RCC 7860 (cell line): ENCODE measurements around the gene ABCG4.
A peak's percentile ranks its signal among the peaks of the same experiment; 100 is the strongest.
"Not testable (repeated sequence)": the region's sequence is repeated elsewhere in the genome, so short reads cannot be mapped to it uniquely, and the experiment has no call there.

Experiments
- DNase-seq: peaks from one replicate; pipeline ENCODE4 v3.0.0-alpha.2; 2015; ENCODE audit warnings: low spot score
- FAIRE-seq: peaks from 2 replicates; lab custom pipeline; 2012; peaks lifted over from hg19 to GRCh38; lab: Jason Lieb, UNC

ABCG4 gene

DNA sequence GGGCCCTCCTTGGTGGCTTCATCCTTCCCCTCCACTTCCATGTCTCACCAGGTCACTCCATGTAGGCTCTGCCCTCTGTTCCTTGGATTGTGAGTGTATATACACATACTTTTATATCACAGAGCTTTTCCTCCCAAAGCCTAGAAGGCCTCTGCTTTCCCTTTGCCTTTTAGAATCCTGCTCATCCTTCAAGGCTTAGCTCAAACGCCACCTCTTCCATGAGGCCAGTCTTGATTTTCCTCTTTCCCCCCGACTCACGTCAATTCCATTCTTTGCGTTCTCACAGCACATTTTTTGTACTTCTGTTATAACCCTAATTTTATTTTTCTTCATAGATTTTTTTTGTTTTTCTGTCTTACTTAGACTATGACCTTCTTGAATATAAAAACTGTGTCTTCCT lies 3.8 kb downstream of the ABCG4 start:
- no peak for FAIRE-seq
- no peak for DNase-seq

DNA sequence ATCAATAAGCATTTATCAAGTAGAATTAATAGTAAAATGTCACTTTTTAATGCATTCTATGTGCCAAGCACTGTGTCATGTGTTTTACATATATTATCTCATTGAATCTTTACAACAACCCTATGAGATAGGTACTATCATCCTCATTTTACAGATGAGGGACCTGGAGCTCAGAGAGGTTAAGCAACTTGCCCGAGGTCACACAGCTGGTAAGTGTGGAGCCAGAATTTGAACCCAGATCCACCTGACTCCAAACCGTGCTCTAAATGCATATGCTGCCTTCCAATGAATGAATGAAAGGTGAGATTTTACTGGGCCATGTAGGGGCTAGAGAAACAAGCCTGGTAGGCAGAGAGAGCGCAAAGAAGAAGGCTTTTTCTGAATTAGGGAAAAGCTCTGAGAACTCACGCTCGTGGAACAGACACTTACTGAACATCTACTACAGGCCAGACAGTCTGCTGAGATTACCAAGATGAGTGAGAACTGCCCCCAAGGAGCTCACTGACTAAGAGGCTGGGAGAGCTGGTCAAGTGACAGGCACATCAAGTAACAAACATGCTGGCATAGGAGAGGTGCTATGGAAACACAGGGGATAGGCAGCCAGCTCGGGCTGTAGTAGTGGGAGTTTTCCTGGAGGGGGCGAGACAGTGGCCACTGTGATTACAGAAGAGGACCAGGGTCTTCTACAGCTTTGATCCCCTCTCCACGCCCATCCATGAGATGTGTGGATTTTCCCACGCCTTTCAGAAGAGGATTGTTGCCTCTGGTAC lies 4.4 kb downstream of the ABCG4 start:
- no peak for DNase-seq

DNA sequence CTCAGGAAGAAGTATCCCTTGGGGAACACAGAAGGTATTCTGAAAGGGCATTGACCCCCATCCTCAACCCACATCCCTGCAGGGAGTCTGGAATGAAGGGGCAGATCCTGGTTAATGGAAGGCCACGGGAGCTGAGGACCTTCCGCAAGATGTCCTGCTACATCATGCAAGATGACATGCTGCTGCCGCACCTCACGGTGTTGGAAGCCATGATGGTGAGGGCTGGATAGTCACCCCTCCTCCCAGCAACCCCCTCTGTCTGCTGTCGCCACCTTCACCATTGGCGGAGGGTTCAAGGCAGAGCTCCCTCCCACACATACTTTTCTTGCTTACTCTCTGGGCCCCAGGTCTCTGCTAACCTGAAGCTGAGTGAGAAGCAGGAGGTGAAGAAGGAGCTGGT lies 5.3 kb downstream of the ABCG4 start:
- no peak for FAIRE-seq
- DNase-seq = no peak

More for the DNA sequence above, 4.4 kb downstream of the ABCG4 start:
- no peak for FAIRE-seq

DNA sequence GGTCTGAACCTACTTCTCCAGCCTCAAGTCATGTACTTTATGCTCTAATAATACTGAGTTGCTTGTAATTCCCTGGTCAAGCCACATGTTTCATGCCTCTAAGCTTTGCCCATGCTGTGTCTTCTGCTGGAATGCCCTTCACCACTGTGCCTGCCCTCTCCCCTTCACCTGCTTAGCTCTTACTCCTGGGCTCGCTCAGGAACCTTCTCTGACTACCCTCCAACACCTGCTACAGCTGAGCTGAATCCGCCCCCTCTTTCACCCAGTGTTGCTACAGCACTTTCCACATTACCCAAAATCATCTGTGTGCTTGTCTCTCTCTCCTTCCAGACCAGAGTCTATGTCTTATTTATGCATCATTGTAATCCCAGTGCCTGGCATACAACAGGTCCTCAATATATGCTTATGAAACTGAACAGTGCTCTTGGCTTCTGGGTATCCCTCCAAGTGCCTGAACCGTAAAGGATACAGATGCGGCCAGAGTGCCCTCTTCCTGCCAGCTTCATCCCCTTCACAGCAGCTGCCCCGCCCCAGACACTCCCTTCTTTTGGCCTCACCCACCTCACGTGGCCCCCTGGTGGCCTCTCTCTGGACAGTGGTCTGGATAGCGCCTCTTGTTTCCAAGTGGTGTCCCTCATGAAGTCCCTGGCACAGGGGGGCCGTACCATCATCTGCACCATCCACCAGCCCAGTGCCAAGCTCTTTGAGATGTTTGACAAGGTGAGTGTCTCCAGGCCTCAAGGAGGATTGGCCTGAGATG lies 7.1 kb downstream of the ABCG4 start:
- DNase-seq = no peak
- FAIRE-seq = no peak

DNA sequence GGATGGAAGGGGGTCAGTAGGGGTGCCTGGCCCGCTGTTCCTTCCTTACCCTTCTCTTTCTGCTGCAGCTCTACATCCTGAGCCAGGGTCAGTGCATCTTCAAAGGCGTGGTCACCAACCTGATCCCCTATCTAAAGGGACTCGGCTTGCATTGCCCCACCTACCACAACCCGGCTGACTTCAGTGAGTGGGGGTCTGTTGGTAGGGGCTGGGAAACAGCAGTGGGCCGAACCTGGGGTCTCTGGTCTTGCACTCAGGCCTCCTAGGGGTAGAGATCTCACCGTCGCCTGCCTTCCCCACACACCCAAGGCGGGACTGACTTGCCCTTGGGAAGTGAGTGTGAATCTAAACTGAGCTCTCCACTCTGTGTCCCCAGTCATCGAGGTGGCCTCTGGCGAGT lies 7.6 kb downstream of the ABCG4 start:
- no peak for FAIRE-seq

DNA sequence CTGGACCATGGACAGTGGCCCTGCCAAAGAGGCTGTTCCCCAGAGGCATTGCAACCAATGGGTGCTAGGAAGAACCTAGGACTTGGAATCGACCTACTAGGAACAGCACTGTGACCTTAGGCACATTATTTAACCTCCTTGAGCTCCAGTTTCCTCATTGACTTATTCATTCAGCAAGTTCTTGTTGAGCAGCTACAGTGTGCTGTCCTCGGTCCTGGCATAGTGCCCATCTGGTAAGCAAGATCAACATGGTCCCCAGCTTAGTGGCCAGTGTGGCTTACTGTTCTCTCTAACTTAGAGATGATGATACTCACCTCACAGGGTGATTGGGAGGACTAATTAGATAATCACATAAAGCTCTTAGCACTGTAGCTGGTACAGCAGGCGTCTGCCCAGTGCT lies 8.2 kb downstream of the ABCG4 start:
- FAIRE-seq (no peak), DNase-seq (no peak)

More for the DNA sequence above, 7.6 kb downstream of the ABCG4 start:
- no peak for DNase-seq

GRCh38 chr11:119158467-119158866 lies 9.6 kb downstream of the ABCG4 start:
- DNase-seq (no peak), FAIRE-seq (no peak)

DNA sequence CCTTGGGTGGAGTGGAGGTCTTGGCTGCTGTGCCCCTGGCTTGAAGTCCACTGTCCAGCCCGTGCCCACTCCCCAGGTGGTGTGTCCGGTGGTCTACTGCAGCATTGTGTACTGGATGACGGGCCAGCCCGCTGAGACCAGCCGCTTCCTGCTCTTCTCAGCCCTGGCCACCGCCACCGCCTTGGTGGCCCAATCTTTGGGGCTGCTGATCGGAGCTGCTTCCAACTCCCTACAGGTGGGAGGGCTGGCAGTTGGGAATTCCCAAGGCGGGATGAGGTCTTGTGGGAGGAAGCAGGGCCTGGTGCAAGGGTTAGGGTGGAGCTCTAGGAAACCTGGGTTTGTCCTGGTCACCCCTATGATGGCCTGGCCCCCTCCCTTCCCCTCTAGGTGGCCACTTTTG lies 11.3 kb downstream of the ABCG4 start:
- FAIRE-seq (no peak), DNase-seq (no peak)

DNA sequence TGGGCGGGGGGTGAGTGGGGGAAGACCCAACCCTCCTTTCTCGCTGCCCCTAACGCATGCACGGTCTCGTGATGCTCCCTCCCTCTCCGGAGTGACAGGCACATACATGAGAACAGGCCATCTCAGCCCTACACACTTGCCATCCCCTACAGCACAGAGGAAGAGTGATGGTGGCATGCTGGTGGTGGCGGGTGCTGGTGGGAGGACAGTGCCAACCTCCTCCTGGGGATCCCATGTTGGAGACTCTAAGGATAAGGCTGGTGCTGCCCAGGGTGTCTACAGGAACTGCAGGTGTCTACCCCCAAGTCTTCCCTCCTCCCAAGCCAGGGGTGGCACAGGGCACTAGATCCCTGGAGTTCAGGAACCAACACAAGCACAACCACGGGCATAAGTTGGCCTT lies 13.0 kb downstream of the ABCG4 start:
- DNase-seq = no peak
- FAIRE-seq = no peak

DNA sequence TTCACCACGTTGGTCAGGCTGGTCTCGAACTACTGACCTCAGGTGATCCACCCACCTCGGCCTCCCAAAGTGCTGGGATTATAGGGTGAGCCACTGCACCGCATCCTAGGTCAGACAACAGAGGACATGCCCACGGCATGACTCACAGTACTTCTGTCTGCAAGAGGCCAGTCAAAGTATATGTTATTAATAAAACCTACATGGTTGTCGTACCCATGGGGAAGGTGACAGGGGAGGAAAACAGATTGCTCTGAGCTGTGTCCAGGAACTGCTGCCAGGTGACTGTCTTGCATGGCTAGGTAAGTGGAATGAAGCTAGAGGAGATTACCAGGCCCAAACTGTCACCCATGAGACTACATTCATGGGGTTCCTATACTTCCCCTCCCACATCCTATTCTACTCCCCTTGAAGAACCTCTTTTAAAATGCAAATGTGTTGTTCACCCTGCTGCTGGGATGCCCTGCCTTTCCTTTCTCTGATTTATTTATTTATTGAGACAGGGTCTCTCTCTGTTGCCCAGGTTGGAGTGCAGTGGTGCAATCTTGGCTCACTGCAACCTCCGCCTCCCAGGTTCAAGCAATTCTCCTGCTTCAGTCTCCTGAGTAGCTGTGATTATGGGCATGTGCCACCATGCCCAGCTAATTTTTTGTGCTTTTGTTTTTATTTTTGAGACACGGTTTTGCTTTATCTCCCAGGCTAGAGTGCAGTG lies 17.7 kb downstream of the ABCG4 start:
- FAIRE-seq (peak; percentile 82), DNase-seq (peak; percentile 99)

DNA sequence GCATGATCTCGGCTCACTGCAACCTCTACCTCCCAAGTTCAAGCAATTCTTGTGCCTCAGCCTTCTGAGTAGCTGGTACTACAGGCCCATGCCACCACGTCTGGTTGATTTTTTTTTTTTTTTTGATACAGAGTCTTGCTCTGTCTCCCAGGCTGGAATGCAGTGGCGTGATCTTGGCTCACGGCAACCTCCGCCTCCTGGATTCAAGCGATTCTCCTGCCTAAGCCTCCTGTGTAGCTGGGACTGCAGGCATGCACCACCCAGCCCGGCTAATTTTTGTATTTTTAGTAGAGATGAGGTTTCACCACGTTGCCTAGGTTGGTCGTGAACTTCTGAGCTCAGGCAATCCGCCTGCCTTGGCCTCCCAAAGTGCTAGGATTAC lies 18.2 kb downstream of the ABCG4 start:
- FAIRE-seq, DNase-seq: not testable (repeated sequence)

GRCh38 chr11:119167933-119168332 lies 19.1 kb downstream of the ABCG4 start:
- FAIRE-seq = no peak

DNA sequence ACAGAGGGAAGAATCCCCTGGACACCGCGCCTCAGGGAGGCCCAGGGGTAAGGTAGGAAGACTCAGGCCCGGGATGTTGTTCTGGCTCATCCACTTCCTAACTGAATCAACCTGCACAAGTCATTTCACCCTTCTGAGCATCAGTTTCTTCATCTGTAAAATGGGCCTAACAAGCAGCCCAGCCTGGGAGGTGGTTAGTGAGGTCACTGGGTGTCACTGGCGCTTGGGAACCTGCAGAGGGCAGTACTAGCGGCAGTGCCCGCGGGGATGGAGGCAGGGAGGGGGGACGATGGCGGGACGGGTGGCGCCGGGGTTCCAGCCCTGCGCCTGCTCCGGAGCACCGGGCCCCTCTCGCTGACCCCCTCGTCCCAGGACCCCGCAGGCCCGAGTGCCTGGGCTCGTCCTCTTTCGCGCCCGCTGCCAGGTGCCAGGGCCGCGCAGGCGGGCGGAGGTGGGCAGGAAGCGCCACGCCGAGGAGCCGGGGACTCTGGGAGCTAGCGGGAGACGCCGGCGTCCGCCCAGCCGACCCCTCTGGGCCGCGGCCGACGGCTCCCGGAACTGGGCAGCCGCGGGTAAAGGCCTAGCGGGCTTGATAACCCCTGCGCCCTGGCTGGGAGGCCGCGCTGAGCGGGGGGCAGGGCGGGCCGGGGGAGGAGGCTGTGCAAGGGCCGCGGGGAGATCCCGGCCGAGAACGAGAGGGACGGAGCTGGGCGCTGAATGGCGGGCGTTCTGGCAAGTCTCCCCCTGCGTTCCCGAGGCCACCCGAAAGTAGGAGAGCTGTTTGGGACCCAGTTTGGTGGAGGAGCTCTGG lies 19.8 kb downstream of the ABCG4 start, which contains the start of gene NLRX1:
TSS of gene NLRX1 (plus strand) at position 255 of the 811 bp plus-strand sequence. CDS start 2,679 bp downstream, outside the sequence.
- FAIRE-seq = no peak

More at GRCh38 chr11:119167933-119168332, 19.1 kb downstream of the ABCG4 start:
- no peak for DNase-seq

DNA sequence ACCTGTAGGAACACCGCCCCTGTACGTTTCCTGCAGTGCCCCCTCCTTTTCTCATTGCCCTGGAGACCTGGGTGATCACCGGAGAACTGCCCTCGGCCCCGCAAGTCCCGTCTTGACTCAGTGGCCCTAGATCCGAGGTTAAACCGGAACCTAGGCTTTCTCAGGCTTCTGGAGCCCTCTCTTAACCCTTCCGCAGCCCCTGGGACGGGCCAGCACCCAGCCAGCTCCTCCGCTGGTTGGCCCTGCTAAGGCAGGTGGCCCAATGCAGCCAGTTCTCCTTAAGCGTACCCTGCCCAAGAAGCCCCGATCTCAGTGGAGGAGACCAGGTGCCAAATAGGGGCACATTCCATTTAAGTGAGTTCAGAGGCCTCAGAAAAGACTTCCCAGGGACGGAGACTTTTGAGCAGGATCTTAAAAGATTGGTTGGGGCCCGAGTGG lies 20.4 kb downstream of the ABCG4 start:
- FAIRE-seq (no peak), DNase-seq (peak; percentile 43)

More for the DNA sequence above, 19.8 kb downstream of the ABCG4 start, which contains the start of gene NLRX1:
- peak; percentile 72 for DNase-seq

DNA sequence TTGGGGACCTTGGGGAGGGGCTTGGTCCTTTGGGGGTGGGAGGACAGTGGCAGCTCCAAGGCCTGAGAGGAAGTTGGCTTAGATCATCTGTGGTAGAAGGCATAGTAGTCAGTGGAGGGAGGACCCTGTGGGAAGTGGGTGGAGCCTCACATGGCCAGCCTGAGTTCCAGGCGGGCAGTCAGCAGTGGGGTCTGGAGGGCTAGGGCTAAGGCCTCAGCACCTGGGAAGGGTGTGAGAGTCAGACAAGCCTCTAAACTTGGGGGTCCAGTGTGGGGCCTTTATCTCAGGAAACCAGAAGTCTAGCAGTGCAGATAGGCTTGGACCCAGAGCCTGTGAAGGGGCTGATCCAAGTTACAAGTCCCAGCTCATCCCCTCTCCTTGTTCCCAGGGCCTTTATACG lies 23.7 kb downstream of the ABCG4 start:
- FAIRE-seq (no peak), DNase-seq (no peak)

GRCh38 chr11:119173453-119173852 lies 24.6 kb downstream of the ABCG4 start:
- FAIRE-seq (no peak), DNase-seq (no peak)

DNA sequence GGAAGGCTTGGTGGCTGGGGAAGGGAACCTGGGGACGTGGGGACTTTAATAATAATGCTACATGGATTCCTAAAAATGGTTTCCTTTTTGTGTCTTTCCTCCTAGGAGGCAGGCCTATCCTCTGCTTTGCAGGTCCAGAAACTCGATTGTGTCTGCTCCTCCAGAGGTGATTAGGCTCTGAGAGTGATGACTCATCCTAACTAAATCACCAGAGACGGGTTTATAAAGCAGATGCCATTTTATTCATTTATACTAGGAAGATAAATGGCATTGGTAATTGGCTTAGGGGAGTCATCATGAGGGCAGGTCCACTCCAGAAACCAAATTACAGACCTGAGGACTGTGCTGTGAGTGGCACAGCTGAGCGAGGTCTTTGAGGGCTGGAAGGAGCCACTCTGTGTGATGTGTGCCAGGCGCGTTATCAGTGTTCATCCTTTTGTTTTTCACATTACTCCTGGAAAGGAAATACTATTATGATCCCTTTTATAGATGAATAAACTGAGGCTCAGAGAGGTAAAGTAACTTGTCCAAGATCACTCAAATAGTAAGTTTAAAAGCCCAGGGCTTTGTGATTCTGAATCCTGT lies 26.7 kb downstream of the ABCG4 start:
- FAIRE-seq (no peak), DNase-seq (no peak)

GRCh38 chr11:119178166-119178680 lies 29.4 kb downstream of the ABCG4 start:
- DNase-seq (no peak), FAIRE-seq (no peak)

DNA sequence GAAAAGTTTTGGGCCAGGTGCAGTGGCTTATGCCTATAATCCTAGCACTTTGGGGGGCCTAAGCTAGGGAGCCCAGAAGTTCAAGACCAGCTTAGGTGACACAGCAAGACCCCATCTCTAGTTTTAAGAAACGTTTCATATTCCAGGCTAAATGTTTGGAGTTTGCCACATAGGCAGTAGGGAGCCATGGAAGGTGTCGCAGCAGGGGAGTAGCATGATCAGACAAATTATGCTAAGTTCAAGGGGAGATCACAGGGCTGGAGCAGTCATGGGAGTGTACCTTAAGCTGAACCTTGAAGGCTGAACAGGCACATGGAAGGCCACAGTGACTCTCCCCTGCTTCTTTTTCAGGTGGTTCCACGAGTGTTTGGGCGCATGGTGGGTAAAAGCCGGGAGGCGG lies 30.5 kb downstream of the ABCG4 start:
- no peak for FAIRE-seq
- no peak for DNase-seq

- FAIRE-seq (no peak), DNase-seq (no peak)
These were observed 31.1 kb downstream of the ABCG4 start for GRCh38 chr11:119179983-119180382.
